H1 (cell line): ENCODE measurements around the gene OBSCN. TPM values are rescaled to one million over a fixed set of nuclear protein-coding genes. Genes with fewer than 3 reads are reported as not detected.

Experiments used
- CTCF ChIA-PET: fragments of 300-600 bp; sonication (Branson Sonifier 250); formaldehyde crosslinking; loops from one replicate; lab custom pipeline; 2021; ENCODE audit not compliant: partially characterized antibody; lab: Charles Lee
- POLR2A ChIA-PET: fragments of 300-600 bp; sonication (Branson Sonifier 250); formaldehyde crosslinking; loops from one replicate; lab custom pipeline; 2021; ENCODE audit warnings: inconsistent platforms; ENCODE audit not compliant: partially characterized antibody; lab: Charles Lee
- DNase-seq, 2 experiments: peaks; one replicate each; pipeline versions ENCODE4 v3.0.0 to v3.0.0-alpha.2; 2010 to 2022; ENCODE audit warnings: low spot score in 2 of 2, low read depth in 1 of 2, mixed read lengths in 1 of 2
- FAIRE-seq: peaks from 2 replicates; lab custom pipeline; 2011; peaks lifted over from hg19 to GRCh38; lab: Jason Lieb, UNC
- H2AFZ ChIP-seq: 2 replicates; pipeline ENCODE4 v1.8.1; 2012; ENCODE audit warnings: low read length, inconsistent platforms
- H2AK5ac ChIP-seq: 2 replicates; pipeline ENCODE4 v1.6.1; 2013; ENCODE audit warnings: low read depth, low read length
- H2BK120ac ChIP-seq: replicated peaks from 2 replicates; pipeline ENCODE3; 2013; ENCODE audit warnings: low read depth, low read length, inconsistent platforms
- H2BK12ac ChIP-seq: 2 replicates; pipeline ENCODE4 v1.6.1; 2013; ENCODE audit warnings: low read depth, low read length
- H2BK15ac ChIP-seq: 2 replicates; pipeline ENCODE4 v1.6.1; 2013; ENCODE audit warnings: low read length
- H2BK20ac ChIP-seq: 2 replicates; pipeline ENCODE4 v1.6.1; 2013; ENCODE audit warnings: low read length
- H2BK5ac ChIP-seq: 2 replicates; pipeline ENCODE4 v1.6.1; 2013; ENCODE audit warnings: low read depth, low read length
- H3K14ac ChIP-seq: 2 replicates; pipeline ENCODE4 v1.6.1; 2013; ENCODE audit warnings: inconsistent platforms; ENCODE audit not compliant: insufficient read length
- H3K18ac ChIP-seq: 2 replicates; pipeline ENCODE4 v1.6.1; 2013; ENCODE audit warnings: low read length; ENCODE audit errors: extremely low read depth
- H3K23ac ChIP-seq: 2 replicates; pipeline ENCODE4 v1.6.1; 2013; ENCODE audit warnings: inconsistent platforms; ENCODE audit not compliant: insufficient read length
- H3K23me2 ChIP-seq: 2 replicates; pipeline ENCODE4 v1.6.1; 2013; ENCODE audit warnings: low read depth, low read length
- H3K27ac ChIP-seq: 2 replicates; pipeline ENCODE4 v1.6.1; 2011; ENCODE audit warnings: low read depth, low read length, inconsistent platforms
- H3K27me3 ChIP-seq, 4 experiments: replicated peaks in 1 of 4; 1 replicate in 1 of 4; 2 replicates in 3 of 4; pipeline versions ENCODE4 v1.6.1 to v1.8.1; 2011 to 2013; ENCODE audit warnings: low read length in 3 of 4, mild to moderate bottlenecking in 3 of 4, inconsistent platforms in 2 of 4, mixed read lengths in 2 of 4, moderate library complexity in 1 of 4; ENCODE audit not compliant: control insufficient read depth in 3 of 4, insufficient read depth in 3 of 4; ENCODE audit errors: extremely low read depth in 1 of 4
- H3K36me3 ChIP-seq, 4 experiments: 2 replicates each; pipeline versions ENCODE4 v1.6.1 to v1.8.1; 2011 to 2013; ENCODE audit warnings: mild to moderate bottlenecking in 4 of 4, low read length in 3 of 4, moderate library complexity in 2 of 4, control low read depth in 1 of 4, inconsistent platforms in 1 of 4; ENCODE audit not compliant: insufficient read depth in 4 of 4, control insufficient read depth in 2 of 4
- H3K4ac ChIP-seq: replicated peaks from 2 replicates; pipeline ENCODE3; 2013; ENCODE audit warnings: low read length, low read depth, mixed read lengths, inconsistent platforms; ENCODE audit not compliant: insufficient read length
- H3K4me1 ChIP-seq, 4 experiments: replicated peaks in 1 of 4; 1 replicate in 1 of 4; 2 replicates in 3 of 4; pipeline versions ENCODE4 v1.6.1 to v1.8.1; 2011 to 2013; ENCODE audit warnings: low read length in 3 of 4, inconsistent platforms in 2 of 4, mixed read lengths in 1 of 4; ENCODE audit not compliant: insufficient read depth in 4 of 4, control insufficient read depth in 3 of 4
- H3K4me2 ChIP-seq, 2 experiments: 2 replicates each; pipeline versions ENCODE4 v1.6.1 to v1.8.1; 2011 to 2013; ENCODE audit warnings: low read depth in 2 of 2, low read length in 2 of 2, control low read depth in 1 of 2, inconsistent platforms in 1 of 2, mild to moderate bottlenecking in 1 of 2; ENCODE audit not compliant: insufficient read depth in 1 of 2
- H3K4me3 ChIP-seq, 4 experiments: fragments of 200-600, 300-600 bp in 1 of 4; sonication (generic), shearing (Covaris generic), sonication (Bioruptor Twin) in 1 of 4; 2 replicates each; pipeline versions ENCODE4 v1.5.1 to v1.8.1; 2011 to 2016; ENCODE audit warnings: low read length in 4 of 4, low read depth in 3 of 4, control low read depth in 2 of 4, inconsistent platforms in 2 of 4, mild to moderate bottlenecking in 2 of 4, mixed read lengths in 1 of 4, moderate library complexity in 1 of 4; ENCODE audit not compliant: insufficient read depth in 2 of 4; ENCODE audit errors: extremely low read depth in 1 of 4
- H3K56ac ChIP-seq: replicated peaks from 2 replicates; pipeline ENCODE3; 2013; ENCODE audit warnings: low read depth, mild to moderate bottlenecking, mixed read lengths, low read length, inconsistent platforms; ENCODE audit not compliant: insufficient read length
- H3K79me1 ChIP-seq: 2 replicates; pipeline ENCODE4 v1.6.1; 2013; ENCODE audit warnings: low read depth, low read length, control low read depth
- H3K79me2 ChIP-seq, 2 experiments: 2 replicates each; pipeline versions ENCODE4 v1.6.1 to v1.8.1; 2012 to 2013; ENCODE audit warnings: low read length in 2 of 2, mild to moderate bottlenecking in 2 of 2, inconsistent platforms in 1 of 2; ENCODE audit not compliant: insufficient read depth in 2 of 2, control insufficient read depth in 1 of 2
- H3K9ac ChIP-seq, 4 experiments: replicated peaks in 1 of 4; 1 replicate in 1 of 4; 2 replicates in 3 of 4; pipeline versions ENCODE4 v1.6.1 to v1.8.1; 2011 to 2013; ENCODE audit warnings: low read depth in 3 of 4, low read length in 3 of 4, control low read depth in 2 of 4, mild to moderate bottlenecking in 2 of 4, moderate library complexity in 2 of 4, inconsistent platforms in 1 of 4; ENCODE audit errors: extremely low read depth in 1 of 4
- H3K9me3 ChIP-seq, 2 experiments: 2 replicates each; pipeline versions ENCODE4 v1.6.1 to v1.8.1; 2012 to 2013; ENCODE audit warnings: mild to moderate bottlenecking in 2 of 2, moderate library complexity in 2 of 2, control low read depth in 1 of 2, inconsistent platforms in 1 of 2, low read depth in 1 of 2, low read length in 1 of 2, mixed read lengths in 1 of 2; ENCODE audit not compliant: insufficient read depth in 2 of 2
- H4K20me1 ChIP-seq, 2 experiments: replicated peaks in 1 of 2; 2 replicates each; pipeline versions ENCODE3 to v1.8.1; 2011 to 2013; ENCODE audit warnings: inconsistent platforms in 2 of 2, low read length in 2 of 2, mild to moderate bottlenecking in 1 of 2; ENCODE audit not compliant: insufficient read depth in 2 of 2, control insufficient read depth in 1 of 2
- H4K5ac ChIP-seq: 2 replicates; pipeline ENCODE4 v1.6.1; 2013; ENCODE audit warnings: low read length, low read depth, mixed read lengths, inconsistent platforms; ENCODE audit not compliant: insufficient read length
- H4K8ac ChIP-seq: 2 replicates; pipeline ENCODE4 v1.8.0; 2013; ENCODE audit warnings: mild to moderate bottlenecking, moderate library complexity, low read length, inconsistent platforms; ENCODE audit not compliant: insufficient read depth; ENCODE audit errors: extremely low read depth
- H4K91ac ChIP-seq: replicated peaks from 2 replicates; pipeline ENCODE3; 2013; ENCODE audit warnings: low read length, mixed read lengths, inconsistent platforms; ENCODE audit not compliant: insufficient read length
- ATF2 ChIP-seq: IDR thresholded peaks from 2 replicates; pipeline ENCODE4 v1.6.1; 2012; ENCODE audit warnings: low read length, inconsistent platforms
- CREB1 ChIP-seq: IDR thresholded peaks from 2 replicates; pipeline ENCODE4 v1.6.1; 2012; ENCODE audit warnings: inconsistent platforms
- EZH2 ChIP-seq: fragments of 200-600 bp; sonication (generic); IDR thresholded peaks from 2 replicates; pipeline ENCODE4 v1.7.1; 2012; ENCODE audit warnings: low read depth, mild to moderate bottlenecking, moderate library complexity, low read length, inconsistent platforms; ENCODE audit not compliant: severe bottlenecking
- HDAC6 ChIP-seq: IDR thresholded peaks from one replicate; pipeline ENCODE4 v1.7.1; 2012; ENCODE audit warnings: low read depth, mild to moderate bottlenecking, inconsistent platforms, low read length, moderate library complexity
- RBBP5 ChIP-seq: IDR thresholded peaks from 2 replicates; pipeline ENCODE4 v1.7.1; 2012; ENCODE audit warnings: low read depth, mild to moderate bottlenecking, inconsistent platforms, low read length, moderate library complexity, borderline replicate concordance
- RFX5 ChIP-seq: IDR thresholded peaks from 2 replicates; pipeline ENCODE4 v1.6.1; 2011; ENCODE audit warnings: low read depth, low read length, improper control_type of control experiment, borderline replicate concordance
- SIX5 ChIP-seq: IDR thresholded peaks from 2 replicates; pipeline ENCODE4 v1.6.1; 2011; ENCODE audit warnings: mild to moderate bottlenecking, low read depth, low read length
- SP4 ChIP-seq: IDR thresholded peaks from 2 replicates; pipeline ENCODE4 v1.6.1; 2012; ENCODE audit warnings: low read length, inconsistent platforms
- WGBS, 2 experiments: shearing (Covaris generic) in 1 of 2; methylation state at CpG; one replicate each; pipeline versions ENCODE4 v1.1.6 to v1.1.7; 2013 to 2015; ENCODE audit warnings: low lambda C conversion rate in 2 of 2, mixed read lengths in 2 of 2, inconsistent platforms in 1 of 2, low coverage in 1 of 2, missing lambda C conversion rate in 1 of 2; ENCODE audit not compliant: insufficient replicate concordance in 2 of 2, insufficient coverage in 1 of 2, insufficient read length in 1 of 2; ENCODE audit errors: extremely low coverage in 1 of 2, missing lambda C conversion rate in 1 of 2; 5-methylcytosine and 5-hydroxymethylcytosine counted together
- polyA plus RNA-seq, 7 experiments: library from polyadenylated mRNA; depleted of rRNA in 3 of 7; stranded (reverse) in 5 of 7; unstranded in 2 of 7; fragments of >200 nt in 5 of 7; fragments of 200-250 nt in 2 of 7; gene quantifications; 1 replicate in 5 of 7; 2 replicates in 1 of 7; 4 replicates in 1 of 7; pipeline versions ENCODE4 v1.2.1 to v1.2.3, GENCODE V29; 2011 to 2013; ENCODE audit warnings: missing spikeins in 2 of 7, mixed read lengths in 2 of 7
- total RNA-seq: library from RNA; stranded (reverse); fragmentation: NEBNext Ultra II Directional; extraction: Animal tissue kit (Norgen Biotek cat#: 25700); gene quantifications from 2 replicates; pipeline ENCODE4 v1.2.1, GENCODE V29; 2021

OBSCN gene
- total and polyA plus RNA-seq, 2 of the 8 experiments (the other 6 are each of a cell fraction or from before 2014, with no cell fraction given) = 7.5 to 28.4 TPM

- DNase-seq = peak in 1 of 2 experiments; percentile 36
- no peak overlapping the region for H3K27ac ChIP-seq
Observed at GRCh38 chr1:228339766-228340685, 132.2 kb downstream of the OBSCN start.

More at GRCh38 chr1:228339766-228340685, 132.2 kb downstream of the OBSCN start:
- WGBS, 2 experiments = 88% methylated on average over 21 of the region's 24 CpGs; no CpG with 5 or more reads in 1 of the 2 experiments
- Histone ChIP-seq H3K4ac (no peak overlapping the region), H3K14ac (no peak overlapping the region), H2BK120ac (no peak overlapping the region), H3K23ac (no peak overlapping the region), H3K4me2 (no peak overlapping the region), H3K9me3 (peaks cover 5 to 8% of the 10 kb centered on the region in 2 experiments), H3K56ac (no peak overlapping the region), H4K5ac (no peak overlapping the region), H3K27me3 (0 out of 7 replicates have a peak, but pooled peaks cover 0 to 2% (median 0%) of the 10 kb centered on the region in 4 experiments), H2BK15ac (no peak overlapping the region), H2BK5ac (no peak overlapping the region), H2BK20ac (no peak overlapping the region), H2BK12ac (no peak overlapping the region), H3K4me1 (no peaks in the 10 kb centered on the region; a peak in 1 of 7 replicates), H4K91ac (no peak overlapping the region), H3K18ac (no peak overlapping the region), H3K4me3 (no peak overlapping the region), H3K79me2 (no peaks in the 10 kb centered on the region), H3K36me3 (peaks cover 0 to 7% (median 4%) of the 10 kb centered on the region in 4 experiments; a peak in 5 of 8 replicates), H3K23me2 (no peaks in the 10 kb centered on the region), H4K8ac (peak overlapping the region; percentile 25), H2AK5ac (no peak overlapping the region), H4K20me1 (peaks cover 0 to 10% of the 10 kb centered on the region in 2 experiments), H2AFZ (no peak overlapping the region), H3K79me1 (no peaks in the 10 kb centered on the region), H3K9ac (no peak overlapping the region)
- FAIRE-seq = no peak
- ChIA-PET CTCF (interaction anchor here (0.7 to 3.7 kb wide), 12 partner anchors 10 to 340 kb away, joined by 3 to 15 read pairs (median 4); no protein-coding TSS in a partner anchor), POLR2A (interaction anchor here (1.0 to 1.9 kb wide), 3 partner anchors 15 to 118 kb away, joined by 3 to 6 read pairs (median 4); a partner anchor contains a TSS)
- TF ChIP-seq RBBP5 (no peak), SIX5 (no peak), CREB1 (no peak), RFX5 (no peak), SP4 (no peak), HDAC6 (no peak), ATF2 (no peak), EZH2 (no peak)
